Ascending aorta (tissue), 2 donors: Measurements from ENCODE around the gene ALDH1B1. TPM values are rescaled to one million over a fixed set of nuclear protein-coding genes. Genes with fewer than 3 reads are reported as not detected.

ENCODE experiments used
- DNase-seq, 2 donors: peaks; one replicate each; pipeline ENCODE4 v3.0.0-alpha.2; 2019; ENCODE audit warnings: low spot score in 2 of 2
- H3K27ac ChIP-seq, 2 donors: fragments of 200-600 bp; sonication (generic); one replicate each; pipeline ENCODE4 v1.5.1; 2016 to 2017; ENCODE audit warnings: mild to moderate bottlenecking in 1 of 2
- H3K27me3 ChIP-seq: fragments of 200-600 bp; sonication (generic); one replicate; pipeline ENCODE4 v1.5.1; 2017
- H3K36me3 ChIP-seq, 2 donors: fragments of 200-600 bp; sonication (generic); one replicate each; pipeline ENCODE4 v1.5.1; 2016
- H3K4me1 ChIP-seq, 2 donors: fragments of 200-600 bp; sonication (generic); one replicate each; pipeline ENCODE4 v1.5.1; 2016 to 2017; ENCODE audit warnings: mild to moderate bottlenecking in 1 of 2
- H3K4me3 ChIP-seq, 2 donors: fragments of 200-600 bp; sonication (generic); one replicate each; pipeline ENCODE4 v1.5.1; 2016 to 2017; ENCODE audit warnings: mild to moderate bottlenecking in 1 of 2
- H3K9me3 ChIP-seq, 2 donors: fragments of 200-600 bp; sonication (generic); one replicate each; pipeline ENCODE4 v1.5.1; 2016
- CTCF ChIP-seq, 3 experiments: fragments of 200-600 bp in 2 of 3; fragments of 450-650 bp in 1 of 3; sonication (generic) in 2 of 3; IDR thresholded peaks; one replicate each; pipeline ENCODE4 v1.5.1; 2016 to 2019; ENCODE audit warnings: antibody characterized with exemption in 3 of 3, mild to moderate bottlenecking in 1 of 3, moderate library complexity in 1 of 3
- intact Hi-C: fragments of 100-400 bp; cut with DNase I; formaldehyde crosslinking; loops from one replicate; pipeline ENCODE4 v1.15.1; 2023
- total RNA-seq: library from RNA; depleted of rRNA; stranded (reverse); fragments of >200 nt; gene quantifications from one replicate; pipeline ENCODE4 v1.1.0, GENCODE V29; 2016

ALDH1B1 gene
- total RNA-seq, 1 donor from 2014 or later, result 85.5 TPM

- intact Hi-C loops, result loop anchor here (10.0 kb wide), 1 partner anchor 124 kb away; no protein-coding TSS in a partner anchor
- Histone ChIP-seq H3K27ac (no peak overlapping the region), H3K27me3 (no peaks in the 10 kb centered on the region), H3K9me3 (no peaks in the 10 kb centered on the region), H3K36me3 (no peaks in the 10 kb centered on the region), H3K4me3 (no peak overlapping the region), H3K4me1 (peaks cover 0 to 3% of the 10 kb centered on the region in 2 donors)
- no peak for TF ChIP-seq CTCF (IDR thresholded peaks at IDR 0.05)
- DNase-seq, result peak in 1 of 2 donors; percentile 19
Measured at GRCh38 chr9:38359297-38359653, 33.2 kb upstream of the ALDH1B1 start.

GRCh38 chr9:38359689-38360385 is 32.7 kb upstream of the ALDH1B1 start:
- intact Hi-C loops, result loop anchor here (10.0 kb wide), 2 partner anchors 125 to 615 kb away; no protein-coding TSS in a partner anchor
- no peak for TF ChIP-seq CTCF (IDR thresholded peaks at IDR 0.05)

GRCh38 chr9:38360839-38361472 is 31.5 kb upstream of the ALDH1B1 start:
- no peak overlapping the region for H3K27ac ChIP-seq
- H3K4me1 ChIP-seq, result peaks cover 0 to 3% of the 10 kb centered on the region in 2 donors
- H3K4me3 ChIP-seq, result no peak overlapping the region
- DNase-seq, result peak in 1 of 2 donors; percentile 42
- no peaks in the 10 kb centered on the region for H3K36me3 ChIP-seq
- no peak for TF ChIP-seq CTCF (IDR thresholded peaks at IDR 0.05)
- H3K9me3 ChIP-seq, result no peaks in the 10 kb centered on the region
- no peaks in the 10 kb centered on the region for H3K27me3 ChIP-seq
- intact Hi-C loops, result loop anchor here (10.0 kb wide), 1 partner anchor 616 kb away; no protein-coding TSS in a partner anchor

More at GRCh38 chr9:38359689-38360385, 32.7 kb upstream of the ALDH1B1 start:
- H3K4me3 ChIP-seq, result no peak overlapping the region
- H3K27me3 ChIP-seq, result no peaks in the 10 kb centered on the region
- H3K9me3 ChIP-seq, result no peaks in the 10 kb centered on the region
- peak in 1 of 2 donors; percentile 54 for DNase-seq
- H3K27ac ChIP-seq, result no peak overlapping the region
- H3K36me3 ChIP-seq, result no peaks in the 10 kb centered on the region
- H3K4me1 ChIP-seq, result peaks cover 0 to 3% of the 10 kb centered on the region in 2 donors

- intact Hi-C loops, result loop anchor here (10.0 kb wide), 1 partner anchor 617 kb away; no protein-coding TSS in a partner anchor
- DNase-seq, result peak in 1 of 2 donors; percentile 51
Measured at GRCh38 chr9:38361473-38361850, 31.0 kb upstream of the ALDH1B1 start.

More at GRCh38 chr9:38361473-38361850, 31.0 kb upstream of the ALDH1B1 start:
- Histone ChIP-seq H3K27ac (no peak overlapping the region), H3K4me1 (peaks cover 0 to 3% of the 10 kb centered on the region in 2 donors), H3K27me3 (no peaks in the 10 kb centered on the region), H3K36me3 (no peaks in the 10 kb centered on the region), H3K4me3 (no peak overlapping the region), H3K9me3 (no peaks in the 10 kb centered on the region)
- no peak for TF ChIP-seq CTCF (IDR thresholded peaks at IDR 0.05)
